Esophagus muscularis mucosa (tissue), 4 donors: ENCODE measurements around the gene ZEB2. TPM values are rescaled to one million over a fixed set of nuclear protein-coding genes. Genes with fewer than 3 reads are reported as not detected.

Source experiments
- DNase-seq: peaks from one replicate; pipeline ENCODE4 v3.0.0-alpha.2; 2017; ENCODE audit errors: extremely low spot score
- H3K27ac ChIP-seq, 4 donors: fragments of 200-600 bp; sonication (generic); replicated peaks in 1 of 4; 1 replicate in 3 of 4; 2 replicates in 1 of 4; pipeline ENCODE4 v1.5.1; 2016 to 2019; ENCODE audit warnings: mild to moderate bottlenecking in 1 of 4
- H3K27me3 ChIP-seq, 4 donors: fragments of 200-600 bp; sonication (generic); one replicate each; pipeline versions ENCODE4 v1.5.1 to v1.6.0; 2016 to 2019
- H3K36me3 ChIP-seq, 4 donors: fragments of 200-600 bp; sonication (generic); one replicate each; pipeline ENCODE4 v1.5.1; 2016 to 2019
- H3K4me1 ChIP-seq, 4 donors: fragments of 200-600 bp; sonication (generic); one replicate each; pipeline ENCODE4 v1.5.1; 2016 to 2019
- H3K4me3 ChIP-seq, 4 donors: fragments of 200-600 bp; sonication (generic); 1 replicate in 2 of 4; 2 replicates in 2 of 4; pipeline ENCODE4 v1.5.1; 2016 to 2019; ENCODE audit warnings: mild to moderate bottlenecking in 4 of 4, moderate library complexity in 1 of 4
- H3K9me3 ChIP-seq, 4 donors: fragments of 200-600 bp; sonication (generic); 1 replicate in 3 of 4; 2 replicates in 1 of 4; pipeline ENCODE4 v1.5.1; 2016 to 2019
- CTCF ChIP-seq, 3 experiments: fragments of 200-600 bp in 2 of 3; fragments of 450-650 bp in 1 of 3; sonication (generic) in 2 of 3; IDR thresholded peaks; one replicate each; pipeline ENCODE4 v1.5.1; 2017 to 2019; ENCODE audit warnings: antibody characterized with exemption in 3 of 3, mild to moderate bottlenecking in 2 of 3, moderate library complexity in 1 of 3
- EP300 ChIP-seq: sonication (generic); formaldehyde crosslinking; IDR thresholded peaks from one replicate; pipeline ENCODE4 v1.6.1; 2017; ENCODE audit warnings: antibody characterized with exemption
- POLR2A ChIP-seq: fragments of 450-650 bp; IDR thresholded peaks from one replicate; pipeline ENCODE4 v1.6.1; 2017; ENCODE audit warnings: antibody characterized with exemption, moderate library complexity, mild to moderate bottlenecking, low read depth
- POLR2AphosphoS5 ChIP-seq, 2 donors: sonication (generic); formaldehyde crosslinking; IDR thresholded peaks; one replicate each; pipeline ENCODE4 v1.6.1; 2017; ENCODE audit warnings: antibody characterized with exemption in 2 of 2
- WGBS: methylation state at CpG from one replicate; pipeline ENCODE4 v1.1.5; 2018; 5-methylcytosine and 5-hydroxymethylcytosine counted together
- intact Hi-C: fragments of 100-400 bp; cut with DNase I; formaldehyde crosslinking; loops from one replicate; pipeline ENCODE4 v1.15.1; 2023
- total RNA-seq, 4 donors: library from RNA; depleted of rRNA; stranded (reverse); fragments of >200 nt; gene quantifications; one replicate each; pipeline versions ENCODE4 v1.1.0 to v1.2.1, GENCODE V29; 2016

The ZEB2 gene
- total RNA-seq, 4 donors from 2014 or later, result 41.2 to 68.3 (median 55.7) TPM

- 72% methylated on average over 6 of the region's 6 CpGs for WGBS
- Histone ChIP-seq H3K4me1 (peaks cover 0 to 6% (median 0%) of the 10 kb centered on the region in 4 donors), H3K27me3 (no peaks in the 10 kb centered on the region), H3K36me3 (no peaks in the 10 kb centered on the region), H3K4me3 (no peak overlapping the region), H3K9me3 (peaks cover 0 to 5% (median 0%) of the 10 kb centered on the region in 4 donors), H3K27ac (no peak overlapping the region)
- TF ChIP-seq CTCF (IDR thresholded peaks at IDR 0.05) (no peak), POLR2A (no peak), POLR2AphosphoS5 (IDR thresholded peaks at IDR 0.05) (no peak), EP300 (no peak)
- intact Hi-C loops, result no loop called here
- no peak for DNase-seq
Measured at GRCh38 chr2:144546933-144547332, 27.0 kb upstream of the ZEB2 start.

DNA sequence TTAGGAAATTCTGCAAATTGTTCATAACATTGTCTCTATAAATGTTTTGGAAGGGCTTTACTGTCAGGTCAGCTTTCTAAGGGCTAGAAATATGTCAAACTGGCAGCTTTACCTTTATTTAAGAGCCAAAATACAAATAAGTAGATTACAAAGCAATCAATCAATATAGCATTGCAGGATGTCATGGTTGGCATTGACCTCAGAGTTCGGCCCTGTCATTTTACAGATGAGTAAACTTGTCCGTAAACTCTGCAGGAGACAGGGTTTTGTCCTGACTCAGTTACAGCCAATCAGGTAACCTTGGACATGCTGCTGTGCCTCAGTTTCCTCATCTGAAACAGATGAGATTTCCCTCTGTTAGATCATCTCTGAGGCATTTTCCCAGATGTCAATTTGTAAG lies 25.9 kb upstream of the ZEB2 start:
- Histone ChIP-seq H3K27ac (no peak overlapping the region), H3K9me3 (peaks cover 0 to 5% (median 0%) of the 10 kb centered on the region in 4 donors), H3K4me1 (peaks cover 0 to 6% (median 0%) of the 10 kb centered on the region in 4 donors), H3K36me3 (no peaks in the 10 kb centered on the region), H3K4me3 (no peak overlapping the region), H3K27me3 (no peaks in the 10 kb centered on the region)
- DNase-seq, result no peak
- intact Hi-C loops, result no loop called here
- TF ChIP-seq POLR2AphosphoS5 (IDR thresholded peaks at IDR 0.05), result no peak
- TF ChIP-seq POLR2A, result no peak
- TF ChIP-seq EP300, result no peak
- TF ChIP-seq CTCF (IDR thresholded peaks at IDR 0.05), result no peak
- 83% methylated on average over 2 of the region's 2 CpGs for WGBS

GRCh38 chr2:144544053-144544452 lies 24.1 kb upstream of the ZEB2 start:
- intact Hi-C loops, result no loop called here
- H3K4me3 ChIP-seq, result no peak overlapping the region
- no peaks in the 10 kb centered on the region for H3K36me3 ChIP-seq
- TF ChIP-seq POLR2A, result no peak
- no peak for TF ChIP-seq CTCF (IDR thresholded peaks at IDR 0.05)
- TF ChIP-seq EP300, result no peak
- no peak for DNase-seq
- no peak overlapping the region for H3K27ac ChIP-seq
- no peaks in the 10 kb centered on the region for H3K27me3 ChIP-seq
- peaks cover 0 to 5% (median 0%) of the 10 kb centered on the region in 4 donors for H3K9me3 ChIP-seq
- WGBS, result 87% methylated on average over 3 of the region's 3 CpGs
- peaks cover 0 to 6% (median 0%) of the 10 kb centered on the region in 4 donors for H3K4me1 ChIP-seq

GRCh38 chr2:144541396-144541795 lies 21.5 kb upstream of the ZEB2 start:
- Histone ChIP-seq H3K27ac (no peak overlapping the region), H3K27me3 (no peaks in the 10 kb centered on the region), H3K36me3 (no peaks in the 10 kb centered on the region), H3K9me3 (peaks cover 0 to 5% (median 0%) of the 10 kb centered on the region in 4 donors), H3K4me1 (no peaks in the 10 kb centered on the region), H3K4me3 (no peak overlapping the region)
- no peak for DNase-seq
- intact Hi-C loops, result no loop called here
- TF ChIP-seq EP300 (no peak), POLR2AphosphoS5 (IDR thresholded peaks at IDR 0.05) (no peak), CTCF (IDR thresholded peaks at IDR 0.05) (no peak), POLR2A (no peak)

- 83% methylated on average over 4 of the region's 4 CpGs for whole genome bisulfite sequencing
- intact Hi-C loops, result no loop called here
- no peak for TF ChIP-seq CTCF (IDR thresholded peaks at IDR 0.05)
- no peak for TF ChIP-seq POLR2A
- no peak for TF ChIP-seq EP300
- no peak for TF ChIP-seq POLR2AphosphoS5 (IDR thresholded peaks at IDR 0.05)
- DNase-seq, result no peak
- Histone ChIP-seq H3K9me3 (peaks cover 0 to 5% (median 0%) of the 10 kb centered on the region in 4 donors), H3K4me3 (no peak overlapping the region), H3K4me1 (no peaks in the 10 kb centered on the region), H3K27me3 (no peaks in the 10 kb centered on the region), H3K36me3 (no peaks in the 10 kb centered on the region), H3K27ac (no peak overlapping the region)
Measured at GRCh38 chr2:144539289-144539782, 19.4 kb upstream of the ZEB2 start.
